ENCODE results near the gene FGG.

FGG gene

DNA sequence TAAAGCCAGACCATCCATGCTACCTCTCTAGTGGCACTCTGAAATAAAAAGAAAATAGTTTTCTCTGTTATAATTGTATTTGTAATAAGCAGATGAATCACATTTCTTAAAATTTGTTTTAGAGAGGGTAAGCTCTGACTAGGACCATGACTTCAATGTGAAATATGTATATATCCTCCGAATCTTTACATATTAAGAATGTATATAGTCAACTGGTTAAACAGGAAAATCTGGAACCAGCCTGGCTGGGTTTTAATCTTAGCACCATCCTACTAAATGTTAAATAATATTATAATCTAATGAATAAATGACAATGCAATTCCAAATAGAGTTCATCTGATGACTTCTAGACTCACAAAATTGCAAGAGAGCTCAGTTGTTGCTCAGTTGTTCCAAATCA lies 48.1 kb downstream of the FGG start:
- no peak for DNase-seq (ENCODE audit: low read depth)
- H3K4me3 ChIP-seq (ENCODE audit: low read depth, low read length), result no peak overlapping the region
- TF ChIP-seq, protein P1, sequence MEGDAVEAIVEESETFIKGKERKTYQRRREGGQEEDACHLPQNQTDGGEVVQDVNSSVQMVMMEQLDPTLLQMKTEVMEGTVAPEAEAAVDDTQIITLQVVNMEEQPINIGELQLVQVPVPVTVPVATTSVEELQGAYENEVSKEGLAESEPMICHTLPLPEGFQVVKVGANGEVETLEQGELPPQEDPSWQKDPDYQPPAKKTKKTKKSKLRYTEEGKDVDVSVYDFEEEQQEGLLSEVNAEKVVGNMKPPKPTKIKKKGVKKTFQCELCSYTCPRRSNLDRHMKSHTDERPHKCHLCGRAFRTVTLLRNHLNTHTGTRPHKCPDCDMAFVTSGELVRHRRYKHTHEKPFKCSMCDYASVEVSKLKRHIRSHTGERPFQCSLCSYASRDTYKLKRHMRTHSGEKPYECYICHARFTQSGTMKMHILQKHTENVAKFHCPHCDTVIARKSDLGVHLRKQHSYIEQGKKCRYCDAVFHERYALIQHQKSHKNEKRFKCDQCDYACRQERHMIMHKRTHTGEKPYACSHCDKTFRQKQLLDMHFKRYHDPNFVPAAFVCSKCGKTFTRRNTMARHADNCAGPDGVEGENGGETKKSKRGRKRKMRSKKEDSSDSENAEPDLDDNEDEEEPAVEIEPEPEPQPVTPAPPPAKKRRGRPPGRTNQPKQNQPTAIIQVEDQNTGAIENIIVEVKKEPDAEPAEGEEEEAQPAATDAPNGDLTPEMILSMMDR (IDR thresholded peaks at IDR 0.05; ENCODE audit: control insufficient read depth, extremely low read depth, insufficient read depth), result no peak

DNA sequence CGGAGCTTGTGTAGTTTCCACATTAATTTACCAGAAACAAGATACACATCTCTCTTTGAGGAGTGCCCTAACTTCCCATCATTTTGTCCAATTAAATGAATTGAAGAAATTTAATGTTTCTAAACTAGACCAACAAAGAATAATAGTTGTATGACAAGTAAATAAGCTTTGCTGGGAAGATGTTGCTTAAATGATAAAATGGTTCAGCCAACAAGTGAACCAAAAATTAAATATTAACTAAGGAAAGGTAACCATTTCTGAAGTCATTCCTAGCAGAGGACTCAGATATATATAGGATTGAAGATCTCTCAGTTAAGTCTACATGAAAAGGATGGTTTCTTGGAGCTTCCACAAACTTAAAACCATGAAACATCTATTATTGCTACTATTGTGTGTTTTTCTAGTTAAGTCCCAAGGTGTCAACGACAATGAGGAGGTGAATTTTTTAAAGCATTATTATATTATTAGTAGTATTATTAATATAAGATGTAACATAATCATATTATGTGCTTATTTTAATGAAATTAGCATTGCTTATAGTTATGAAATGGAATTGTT lies 49.7 kb downstream of the FGG start, which contains the start of gene FGB:
Gene FGB (plus strand): TSS at position 315 of the 558 bp plus-strand sequence. CDS start 8 bp downstream, at position 323.
- TF ChIP-seq, protein P1 (IDR thresholded peaks at IDR 0.05; ENCODE audit: control insufficient read depth, extremely low read depth, insufficient read depth), result no peak
- no peak within 1 kb of the TSS for H3K4me3 ChIP-seq (ENCODE audit: low read depth, low read length)
- no peak for DNase-seq (ENCODE audit: low read depth)

DNA sequence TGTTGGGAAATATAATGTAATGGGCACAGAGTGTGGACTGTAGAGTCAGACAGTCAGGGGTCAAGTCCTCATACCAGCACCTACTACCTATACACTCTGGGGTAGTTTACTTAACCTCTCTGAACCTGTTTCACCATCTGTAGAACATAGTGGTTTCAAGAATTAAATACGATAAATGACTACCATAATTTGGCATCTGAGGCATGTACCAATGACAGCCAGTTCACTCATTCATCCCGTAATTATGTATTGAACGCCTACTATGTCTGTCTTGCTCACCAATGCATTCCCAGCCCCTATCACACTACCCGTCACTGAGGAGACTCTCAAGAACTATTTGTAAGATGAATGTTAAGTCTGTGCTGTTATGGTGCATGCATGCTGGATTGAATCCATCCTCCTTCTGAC lies 51.6 kb downstream of the FGG start:
- H3K4me3 ChIP-seq (ENCODE audit: low read depth, low read length), result no peak overlapping the region
- TF ChIP-seq, protein P1 (IDR thresholded peaks at IDR 0.05; ENCODE audit: control insufficient read depth, extremely low read depth, insufficient read depth), result no peak
- DNase-seq (ENCODE audit: low read depth), result no peak

DNA sequence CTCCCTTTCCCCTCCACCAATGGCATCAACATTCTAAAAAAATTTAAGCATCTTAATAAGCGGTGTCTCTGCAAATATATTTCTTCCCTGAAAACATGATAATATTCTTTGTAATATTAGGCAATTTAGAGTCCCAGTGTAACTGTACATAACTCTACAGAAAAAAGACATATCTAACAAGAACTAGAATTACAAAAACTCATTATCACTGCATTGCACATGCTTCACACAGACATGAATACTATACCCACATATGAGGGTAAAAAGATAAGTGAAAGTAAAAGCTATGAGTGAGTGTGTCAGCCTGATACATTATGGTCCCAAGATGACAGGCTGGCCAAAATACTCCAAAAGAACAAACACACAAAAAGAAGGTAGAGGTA lies 52.0 kb downstream of the FGG start:
- TF ChIP-seq, protein P1 (IDR thresholded peaks at IDR 0.05; ENCODE audit: control insufficient read depth, extremely low read depth, insufficient read depth), result no peak
- H3K4me3 ChIP-seq (ENCODE audit: low read depth, low read length), result no peak overlapping the region
- no peak for DNase-seq (ENCODE audit: low read depth)

DNA sequence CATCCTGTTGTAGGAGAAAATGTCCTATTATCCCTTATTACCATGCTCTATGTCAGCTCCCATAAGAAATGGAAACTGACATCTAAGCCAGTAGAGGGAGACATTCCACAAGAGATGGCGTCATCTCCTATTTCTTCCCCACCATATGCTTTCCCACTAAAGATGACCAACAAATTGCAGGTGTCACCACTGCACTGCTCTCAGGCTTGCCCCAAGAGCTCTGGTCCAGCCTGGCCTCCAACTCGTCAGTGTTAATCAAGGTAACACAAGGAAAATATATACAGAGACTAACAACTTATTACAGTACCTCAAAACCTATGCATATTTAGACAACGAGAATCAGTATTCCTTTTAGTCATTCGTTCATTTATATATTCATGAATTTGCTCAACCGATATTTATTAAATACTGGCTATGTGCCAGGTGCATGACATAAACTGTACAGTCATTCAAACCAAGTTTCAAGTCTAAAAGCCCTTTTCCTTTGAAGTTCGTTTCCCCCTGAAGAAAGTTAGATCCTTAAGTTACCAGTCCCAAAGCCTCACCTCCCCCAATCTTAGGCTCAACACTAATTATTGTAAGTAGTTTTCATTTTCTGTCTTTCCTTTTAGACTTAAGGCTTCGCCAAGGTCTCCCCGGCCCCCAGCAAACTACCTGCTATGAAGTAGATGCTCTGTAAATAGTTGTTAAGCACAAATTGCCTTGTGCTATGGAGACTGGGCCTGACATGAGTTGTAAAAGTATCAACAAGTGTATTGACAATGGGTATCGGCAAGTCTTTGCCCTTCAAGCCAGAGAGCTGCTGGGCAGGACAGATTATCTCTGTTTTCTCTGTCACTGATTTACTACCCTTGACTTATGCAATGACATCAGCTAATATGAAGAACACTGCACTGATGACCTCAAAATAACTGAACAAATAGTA lies 52.7 kb downstream of the FGG start:
- H3K4me3 ChIP-seq (ENCODE audit: low read depth, low read length), result no peak overlapping the region
- DNase-seq (ENCODE audit: low read depth), result peak; percentile 28
- TF ChIP-seq, protein P1 (IDR thresholded peaks at IDR 0.05; ENCODE audit: control insufficient read depth, extremely low read depth, insufficient read depth), result peak; percentile 84

DNA sequence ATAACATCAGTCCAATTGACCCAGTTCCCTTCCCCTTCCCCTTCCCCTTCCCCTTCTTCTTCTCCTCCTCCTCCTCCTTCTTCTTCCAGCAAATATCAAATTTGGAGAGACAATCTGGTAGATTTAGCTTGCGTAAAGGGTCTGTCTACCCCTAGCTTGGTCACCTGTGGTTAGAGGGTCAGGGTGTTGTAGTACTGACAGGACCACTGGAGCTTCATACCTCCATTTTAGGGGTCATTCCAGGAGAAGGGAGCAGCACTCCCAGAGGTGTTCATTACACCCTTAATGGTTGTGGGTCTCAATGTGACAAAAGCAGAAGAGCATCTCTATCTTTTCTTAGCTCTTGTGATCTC lies 53.3 kb downstream of the FGG start:
- TF ChIP-seq, protein P1 (IDR thresholded peaks at IDR 0.05; ENCODE audit: control insufficient read depth, extremely low read depth, insufficient read depth), result no peak

More for the DNA sequence above, 53.3 kb downstream of the FGG start:
- no peak for DNase-seq (ENCODE audit: low read depth)
- no peak overlapping the region for H3K4me3 ChIP-seq (ENCODE audit: low read depth, low read length)
